GM12878 (cell line): ENCODE data around the gene NOL8. TPM values are rescaled to one million over a fixed set of nuclear protein-coding genes. Genes with fewer than 3 reads are reported as not detected.
A peak's percentile ranks its signal among the peaks of the same experiment; 100 is the strongest.

Source experiments
- ATAC-seq: fragments of 200-7000 bp; cut with Tn5 transposase; 3 replicates; pipeline ENCODE4 v1.9.1; 2020; ENCODE audit warnings: mild to moderate bottlenecking, moderate library complexity
- BruUV-seq: library from RNA; stranded (reverse); fragments of 400-500 nt; replicated peaks from 2 replicates; lab custom pipeline; 2021; lab: Mats Ljungman, UMichigan
- CTCF ChIA-PET: fragments of 300-600 bp; sonication (Branson Sonifier 250); formaldehyde crosslinking; extraction: SDS; loops from one replicate; lab custom pipeline; 2021; ENCODE audit warnings: inconsistent platforms; lab: Yijun Ruan, JAX
- POLR2A ChIA-PET: fragments of 350-600 bp; formaldehyde crosslinking; extraction: SDS; loops from one replicate; lab custom pipeline; 2021; ENCODE audit warnings: inconsistent platforms; lab: Charles Lee
- RAD21 ChIA-PET: fragments of 300-600 bp; sonication (Branson Sonifier 250); formaldehyde crosslinking; loops from one replicate; lab custom pipeline; 2023; ENCODE audit warnings: antibody characterized with exemption; ENCODE audit not compliant: unreplicated experiment; lab: Charles Lee
- SMC1A ChIA-PET: fragments of 300-600 bp; sonication (Branson Sonifier 250); formaldehyde crosslinking; loops from one replicate; lab custom pipeline; 2023; ENCODE audit not compliant: unreplicated experiment, uncharacterized antibody; lab: Charles Lee
- DNase-seq: peaks from one replicate; pipeline ENCODE4 v3.0.0-alpha.2; 2011; ENCODE audit warnings: low read depth, low spot score
- FAIRE-seq: peaks from 3 replicates; lab custom pipeline; 2011; peaks lifted over from hg19 to GRCh38; lab: Jason Lieb, UNC
- H2AFZ ChIP-seq: 2 replicates; pipeline ENCODE4 v1.6.0; 2011; ENCODE audit warnings: low read depth, low read length, control low read depth; ENCODE audit not compliant: control insufficient read depth
- H3K27ac ChIP-seq: 2 replicates; pipeline ENCODE4 v1.5.1; 2011; ENCODE audit warnings: control low read depth; ENCODE audit not compliant: control insufficient read depth, insufficient read depth
- H3K27me3 ChIP-seq, 2 experiments: replicated peaks in 1 of 2; 2 replicates each; pipeline versions ENCODE4 v1.6.0 to v1.6.1; 2011; ENCODE audit warnings: low read length in 1 of 2; ENCODE audit not compliant: control insufficient read depth in 2 of 2, insufficient read depth in 2 of 2
- H3K36me3 ChIP-seq, 2 experiments: 2 replicates each; pipeline ENCODE4 v1.5.1; 2011; ENCODE audit warnings: low read length in 1 of 2; ENCODE audit not compliant: control insufficient read depth in 2 of 2, insufficient read depth in 2 of 2
- H3K4me1 ChIP-seq: 2 replicates; pipeline ENCODE4 v1.6.1; 2011; ENCODE audit warnings: mild to moderate bottlenecking, low read length, moderate library complexity, mixed read lengths; ENCODE audit not compliant: control insufficient read depth, insufficient read depth
- H3K4me2 ChIP-seq: 2 replicates; pipeline ENCODE4 v1.6.0; 2011; ENCODE audit warnings: control low read depth; ENCODE audit not compliant: control insufficient read depth, insufficient read depth
- H3K4me3 ChIP-seq: fragments of 200-600 bp; sonication (generic); 2 replicates; pipeline ENCODE4 v1.5.1; 2016
- H3K79me2 ChIP-seq: 2 replicates; pipeline ENCODE4 v1.6.0; 2011; ENCODE audit warnings: low read length; ENCODE audit not compliant: control insufficient read depth, insufficient read depth
- H3K9ac ChIP-seq: 2 replicates; pipeline ENCODE4 v1.8.0; 2011; ENCODE audit warnings: low read length, control low read depth, mixed read lengths; ENCODE audit not compliant: control insufficient read depth, insufficient read depth
- H3K9me3 ChIP-seq: replicated peaks from 3 replicates; pipeline ENCODE4 v1.5.1; 2011; ENCODE audit warnings: mild to moderate bottlenecking, low read length; ENCODE audit not compliant: control insufficient read depth, insufficient read depth
- H4K20me1 ChIP-seq: 2 replicates; pipeline ENCODE4 v1.6.0; 2011; ENCODE audit not compliant: control insufficient read depth, insufficient read depth
- CBFB ChIP-seq: IDR thresholded peaks from 2 replicates; pipeline ENCODE4 v1.6.1; 2016; ENCODE audit warnings: antibody characterized with exemption, low read depth
- LARP7 ChIP-seq: fragments of 450-650 bp; IDR thresholded peaks from 2 replicates; pipeline ENCODE4 v1.6.1; 2017; ENCODE audit warnings: mild to moderate bottlenecking
- MEF2A ChIP-seq: IDR thresholded peaks from 2 replicates; pipeline ENCODE4 v1.6.1; 2011; ENCODE audit warnings: low read depth, mild to moderate bottlenecking, low read length, moderate library complexity; ENCODE audit not compliant: insufficient read depth
- MTA3 ChIP-seq: IDR thresholded peaks from 2 replicates; pipeline ENCODE4 v1.6.1; 2012; ENCODE audit warnings: low read length, inconsistent platforms, borderline replicate concordance
- MXI1 ChIP-seq: fragments of 150-350 bp; IDR thresholded peaks from 2 replicates; pipeline ENCODE4 v1.6.1; 2011; ENCODE audit warnings: low read depth, mild to moderate bottlenecking, inconsistent platforms, low read length, improper control_type of control experiment
- NFXL1 ChIP-seq: fragments of 450-650 bp; IDR thresholded peaks from 2 replicates; pipeline ENCODE4 v1.6.1; 2017; ENCODE audit warnings: antibody characterized with exemption, mild to moderate bottlenecking, borderline replicate concordance
- NKRF ChIP-seq: fragments of 450-650 bp; conservative IDR thresholded peaks from 2 replicates; pipeline ENCODE4 v1.6.1; 2017; ENCODE audit warnings: mild to moderate bottlenecking, moderate library complexity
- NRF1 ChIP-seq: conservative IDR thresholded peaks from 2 replicates; pipeline ENCODE4 v1.6.1; 2011; ENCODE audit warnings: mild to moderate bottlenecking, low read depth, low read length, improper control_type of control experiment
- PAX5 ChIP-seq: IDR thresholded peaks from 2 replicates; pipeline ENCODE4 v1.6.1; 2011; ENCODE audit warnings: low read depth, low read length, borderline replicate concordance
- PAX8 ChIP-seq: fragments of 450-650 bp; IDR thresholded peaks from 2 replicates; pipeline ENCODE4 v1.6.1; 2017; ENCODE audit warnings: mild to moderate bottlenecking, moderate library complexity
- POLR2A ChIP-seq: IDR thresholded peaks from 2 replicates; pipeline ENCODE4 v1.6.1; 2011; ENCODE audit warnings: low read depth, mild to moderate bottlenecking, low read length
- PRDM15 ChIP-seq: fragments of 450-650 bp; formaldehyde crosslinking; IDR thresholded peaks from 2 replicates; pipeline ENCODE4 v1.4.0; 2020; ENCODE audit warnings: mild to moderate bottlenecking, moderate library complexity
- RCOR1 ChIP-seq: conservative IDR thresholded peaks from 2 replicates; pipeline ENCODE4 v1.6.1; 2012; ENCODE audit warnings: low read depth, low read length, improper control_type of control experiment
- RFX5 ChIP-seq: IDR thresholded peaks from 2 replicates; pipeline ENCODE4 v1.6.1; 2011; ENCODE audit warnings: low read depth, low read length, improper control_type of control experiment
- RUNX3 ChIP-seq: IDR thresholded peaks from 2 replicates; pipeline ENCODE4 v1.6.1; 2012; ENCODE audit warnings: low read length, inconsistent platforms
- ZNF274 ChIP-seq: IDR thresholded peaks from one replicate; pipeline ENCODE4 v1.8.0; 2011; ENCODE audit not compliant: insufficient read length, insufficient read depth
- WGBS: methylation state at CpG from one replicate; pipeline ENCODE4 v1.1.6; 2016; ENCODE audit warnings: low lambda C conversion rate; ENCODE audit not compliant: insufficient replicate concordance, insufficient coverage; ENCODE audit errors: missing lambda C conversion rate; 5-methylcytosine and 5-hydroxymethylcytosine counted together
- in situ Hi-C: fragments of 300-500 bp; cut with MboI; formaldehyde crosslinking; loops from 9 replicates; pipeline ENCODE4 v1.14.3; 2018; ENCODE audit warnings: mixed read lengths
- intact Hi-C: fragments of 100-400 bp; cut with micrococcal nuclease; formaldehyde crosslinking; loops from one replicate; pipeline ENCODE4 v1.14.2; 2022; ENCODE audit not compliant: unreplicated experiment
- polyA plus RNA-seq, 11 experiments: library from polyadenylated mRNA; depleted of rRNA in 4 of 11; unstranded in 6 of 11; stranded (reverse) in 5 of 11; fragments of >200 nt; fragmentation: Nextera tagmentation in 4 of 11; fragmentation: Illumina TruSeq in 1 of 11; extraction: Ambion mirVana in 4 of 11; extraction: Trizol in 1 of 11; gene quantifications; 1 replicate in 1 of 11; 2 replicates in 10 of 11; pipeline versions ENCODE4 v1.2.1 to v1.2.3, GENCODE V29; 2011 to 2016; ENCODE audit warnings: inconsistent platforms in 2 of 11, missing spikeins in 2 of 11, low read depth in 1 of 11
- total RNA-seq, 4 experiments: library from RNA; depleted of rRNA in 3 of 4; stranded (reverse); fragments of >200 nt in 3 of 4; fragmentation: Illumina TruSeq in 1 of 4; extraction: Trizol in 1 of 4; gene quantifications; 2 replicates each; pipeline versions ENCODE4 v1.2.1 to v1.2.3, GENCODE V29; 2013 to 2021

NOL8 gene
- total and polyA plus RNA-seq, 10 of the 15 experiments (the other 5 are each of a cell fraction or from before 2014, with no cell fraction given): 33.6 to 58.6 (median 49.2) TPM

- TF ChIP-seq MXI1 (no peak), RFX5 (no peak), NKRF (peak; percentile 100), RCOR1 (no peak), MEF2A (no peak), NFXL1 (no peak), CBFB (0 out of 2 replicates have a peak, but pooled peaks have one; percentile 19), POLR2A (peak; percentile 95; the same call in 1 of the 2 replicates)
- TF ChIP-seq, all 136 proteins: peak for 10
These were observed 896 bp upstream of the NOL8 start (continued) for GRCh38 chr9:92325991-92326500.

- Histone ChIP-seq H3K79me2 (peaks cover 49% of the 10 kb centered on the region), H3K4me1 (peaks cover 2% of the 10 kb centered on the region; the same call in 1 of the 2 replicates), H3K36me3 (peaks cover under 1 to 3% of the 10 kb centered on the region in 2 experiments; a peak in 1 of 4 replicates), H3K9me3 (no peaks in the 10 kb centered on the region), H3K4me3 (peak overlapping the region; percentile 96), H3K27ac (peak overlapping the region; percentile 98), H3K4me2 (peak overlapping the region; percentile 52), H2AFZ (peak overlapping the region; percentile 89), H4K20me1 (no peaks in the 10 kb centered on the region), H3K9ac (peak overlapping the region; percentile 97), H3K27me3 (no peaks in the 10 kb centered on the region)
- WGBS: 1% methylated on average over 12 of the region's 12 CpGs
- ChIA-PET CTCF (interaction anchor here (1.4 to 2.0 kb wide), 4 partner anchors 185 to 466 kb away, joined by 3 to 8 read pairs (median 4); partner anchors contain the start of gene IPPK), RAD21 (no interaction called here), POLR2A (interaction anchor here (0.9 to 1.6 kb wide), 2 partner anchors 11 to 345 kb away, joined by 3 to 7 read pairs; partner anchors contain the start of gene IPPK), SMC1A (interaction anchor here (0.9 to 1.2 kb wide), 2 partner anchors 8 to 9 kb away, joined by 3 to 4 read pairs; no protein-coding TSS in a partner anchor)
- in situ Hi-C loops: loop anchor here (5.0 kb wide), 1 partner anchor 307 kb away; no protein-coding TSS in a partner anchor
- FAIRE-seq (no peak), ATAC-seq (peak; percentile 45), DNase-seq (no peak)
- BruUV-seq: TSS peak; percentile 82
- intact Hi-C loops: loop anchor here (5.0 to 10.0 kb wide), 2 partner anchors 120 to 307 kb away; no protein-coding TSS in a partner anchor
- TF ChIP-seq RCOR1: no peak
- TF ChIP-seq CBFB: no peak
- no peak for TF ChIP-seq PRDM15 (CRISPR knock-in tag)
- TF ChIP-seq PAX8: 0 out of 2 replicates have a peak, but pooled peaks have one; percentile 76
- TF ChIP-seq LARP7: 0 out of 2 replicates have a peak, but pooled peaks have one; percentile 31
- no peak for TF ChIP-seq ZNF274
- TF ChIP-seq NRF1: 0 out of 2 replicates have a peak, but pooled peaks have one; percentile 5
- peak; percentile 85; the same call in 1 of the 2 replicates for TF ChIP-seq MTA3
- no peak for TF ChIP-seq RUNX3
- 0 out of 2 replicates have a peak, but pooled peaks have one; percentile 8 for TF ChIP-seq PAX5
These were observed 271 bp downstream of the NOL8 start for GRCh38 chr9:92324889-92325268.
